Fibroblast of the aortic adventitia (primary cell): ENCODE results near the gene LRRC8E. TPM values are rescaled to one million over a fixed set of nuclear protein-coding genes. Genes with fewer than 3 reads are reported as not detected.
"Not testable (repeated sequence)": the region's sequence is repeated elsewhere in the genome, so short reads cannot be mapped to it uniquely, and the experiment has no call there.

Experiments used
- DNase-seq: peaks from one replicate; pipeline ENCODE4 v3.0.0-alpha.2; 2010; ENCODE audit warnings: low read depth
- H3K4me3 ChIP-seq: 2 replicates; pipeline ENCODE4 v1.5.1; 2011; ENCODE audit warnings: low read depth, mild to moderate bottlenecking, control low read depth, low read length, moderate library complexity
- CTCF ChIP-seq: IDR thresholded peaks from 2 replicates; pipeline ENCODE4 v1.5.1; 2011; ENCODE audit warnings: mild to moderate bottlenecking, low read length, control low read depth, inconsistent platforms; ENCODE audit not compliant: insufficient read depth
- total RNA-seq: library from RNA; depleted of rRNA; stranded (reverse); fragments of >200 nt; gene quantifications from 2 replicates; pipeline ENCODE4 v1.2.3, GENCODE V29; 2012; ENCODE audit warnings: low replicate concordance

LRRC8E gene
- total RNA-seq, 1 donor, result 5.2 TPM

DNA sequence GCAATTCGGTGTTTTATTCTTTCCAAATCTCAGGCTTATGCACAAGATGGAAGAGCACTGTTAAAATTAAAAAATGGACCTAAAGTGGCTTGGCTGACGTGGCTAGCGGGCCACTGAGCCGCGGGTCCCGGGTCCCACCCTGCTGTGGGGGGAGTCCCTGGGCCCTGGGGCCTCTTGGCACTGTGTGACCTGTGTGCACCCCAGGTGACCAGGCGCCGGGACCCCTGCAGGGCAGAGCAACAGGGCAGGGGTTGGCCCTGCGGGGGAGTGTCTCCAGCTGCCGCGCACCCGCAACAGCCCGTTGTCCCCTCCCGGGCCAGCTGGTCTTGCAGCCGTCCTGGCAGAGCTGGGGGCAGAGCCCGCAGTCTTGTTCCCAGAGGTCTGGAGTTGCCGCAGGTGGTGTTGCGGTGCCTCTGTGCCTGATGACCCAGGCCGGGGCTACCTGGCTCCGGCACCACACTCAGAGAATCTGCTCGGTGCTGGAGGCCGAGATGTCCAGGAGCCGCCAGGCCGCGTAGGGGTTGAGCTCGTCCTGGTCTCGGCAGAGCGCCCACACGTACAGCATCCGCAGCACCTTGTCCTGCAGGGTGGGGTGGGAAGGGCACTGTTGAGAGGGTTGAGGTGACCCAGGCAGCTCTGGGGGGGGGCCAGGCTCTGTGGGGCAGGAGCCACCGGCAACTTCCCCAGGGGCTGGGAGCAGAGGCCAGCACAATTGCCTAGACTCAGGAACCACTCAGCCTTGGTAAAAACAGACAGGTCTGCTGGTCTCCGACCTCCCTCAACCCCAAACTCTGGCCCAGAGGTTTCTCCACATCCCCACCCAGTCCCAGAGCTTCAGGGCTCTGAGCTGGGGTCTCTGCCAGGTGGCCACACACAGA lies 38.7 kb downstream of the LRRC8E start:
- DNase-seq, result no peak
- no peak for TF ChIP-seq CTCF
- H3K4me3 ChIP-seq, result no peak overlapping the region

- TF ChIP-seq CTCF, result no peak
- no peak for DNase-seq
- no peak overlapping the region for H3K4me3 ChIP-seq
Measured at GRCh38 chr19:7927605-7928333, 39.5 kb downstream of the LRRC8E start.

DNA sequence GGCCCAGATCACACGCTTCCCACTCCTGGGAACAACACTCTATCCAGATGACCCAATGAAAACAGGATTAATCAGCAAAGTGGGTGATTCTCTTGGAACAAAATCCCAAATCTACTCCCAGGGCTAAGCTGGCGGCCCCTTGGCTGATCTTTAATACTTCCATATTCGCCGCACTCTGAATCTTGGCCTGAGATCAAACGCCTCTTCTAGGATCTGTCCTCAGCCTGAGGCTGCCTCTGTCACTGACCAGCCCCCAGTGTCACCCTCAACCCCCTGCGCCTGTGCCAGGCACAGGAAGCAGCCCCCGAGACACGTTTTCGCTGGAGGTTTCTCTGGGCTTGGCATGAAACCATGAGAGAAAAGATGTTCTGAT lies 40.0 kb downstream of the LRRC8E start:
- peak overlapping the region; percentile 17 for H3K4me3 ChIP-seq
- TF ChIP-seq CTCF, result no peak
- peak; percentile 32 for DNase-seq

- peak overlapping the region; percentile 44 for H3K4me3 ChIP-seq
- TF ChIP-seq CTCF, result peak; percentile 58
- peak; percentile 94 for DNase-seq
Measured at GRCh38 chr19:7928741-7929701, 40.7 kb downstream of the LRRC8E start.

- not testable (repeated sequence) for DNase-seq
Measured at GRCh38 chr19:7930030-7930429, 41.7 kb downstream of the LRRC8E start.

GRCh38 chr19:7930765-7931164 lies 42.5 kb downstream of the LRRC8E start:
- DNase-seq, result no peak
- TF ChIP-seq CTCF, result no peak
- H3K4me3 ChIP-seq, result no peak overlapping the region

More at GRCh38 chr19:7930030-7930429, 41.7 kb downstream of the LRRC8E start:
- H3K4me3 ChIP-seq, result not testable (repeated sequence)
